DMS153 treated with DMSO at 0.1 percent for 48 hours (cell line): ENCODE results near the gene KLHL12.

ENCODE experiments used
- DNase-seq: peaks from one replicate; lab custom pipeline; 2025; ENCODE audit not compliant: unreplicated experiment; lab: John Stamatoyannopoulos, UW

Gene KLHL12

GRCh38 chr1:202926581-202927491 lies at the start of gene KLHL12:
TSS of gene KLHL12 (minus strand) at chr1:202927234. CDS start at chr1:202925162, 2,072 bp downstream.
- DNase-seq = peak; percentile 98

DNA sequence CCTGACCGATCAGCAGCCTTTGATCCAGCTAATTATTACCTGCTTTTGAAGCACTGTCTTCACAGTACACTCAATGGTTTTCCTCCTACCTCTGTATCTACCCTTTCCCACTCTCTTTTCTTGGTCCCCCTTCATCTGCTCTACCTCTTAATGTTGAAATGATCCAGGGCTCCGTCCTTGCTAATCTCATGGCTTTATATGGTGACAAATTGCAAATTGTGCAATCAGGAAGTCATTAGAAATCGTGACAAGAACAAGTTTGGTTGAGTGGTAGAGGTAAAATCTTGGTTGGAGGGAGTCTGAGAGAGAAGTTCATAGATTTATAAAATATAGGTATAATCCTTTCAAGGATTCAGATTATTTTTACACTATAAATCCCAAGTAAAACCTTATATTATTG lies 49.6 kb upstream of the KLHL12 start:
- DNase-seq = no peak

GRCh38 chr1:202974856-202975255 lies 47.8 kb upstream of the KLHL12 start:
- no peak for DNase-seq

- DNase-seq = no peak
These were observed 45.0 kb upstream of the KLHL12 start for GRCh38 chr1:202972046-202972445.

DNA sequence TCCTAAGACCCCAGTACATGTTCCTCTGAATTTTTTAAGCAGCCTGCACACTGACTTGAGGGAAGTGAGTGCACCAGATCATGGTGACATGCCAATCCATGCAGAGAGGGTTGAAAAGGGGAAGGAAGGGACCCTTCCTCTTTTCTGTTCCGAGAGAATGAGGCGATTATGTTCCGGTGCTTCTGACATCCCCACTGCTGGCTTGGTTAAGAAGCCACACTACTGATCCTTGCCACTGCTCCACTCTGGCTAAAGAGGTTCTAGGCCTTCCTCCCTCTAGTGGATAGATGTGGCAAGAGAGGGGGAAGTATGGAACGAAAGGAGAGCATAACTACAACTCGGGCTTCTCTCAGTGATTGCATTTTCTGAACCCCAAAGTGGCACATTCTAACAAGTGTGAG lies 41.9 kb upstream of the KLHL12 start:
- DNase-seq = peak; percentile 64

DNA sequence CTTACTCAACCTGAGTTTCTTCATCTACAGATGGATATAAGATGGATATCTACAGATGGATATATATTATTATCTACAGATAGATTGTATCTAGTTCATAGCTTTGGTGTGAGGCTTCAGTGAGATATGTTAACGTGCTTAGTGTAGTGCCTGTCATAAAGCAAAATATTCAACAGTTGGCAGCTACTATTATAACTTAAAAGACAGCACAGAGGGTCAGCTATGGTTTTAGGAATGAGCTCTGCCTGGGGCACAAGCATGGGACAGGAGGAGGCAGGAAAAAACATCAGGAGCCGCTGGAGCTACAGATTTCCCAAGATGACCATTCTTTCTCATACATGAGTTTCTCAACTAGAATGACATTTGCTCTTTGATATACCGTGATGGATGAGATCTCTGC lies 41.3 kb upstream of the KLHL12 start:
- DNase-seq = no peak

- DNase-seq = peak; percentile 58
These were observed 40.7 kb upstream of the KLHL12 start for GRCh38 chr1:202967684-202968281.

DNA sequence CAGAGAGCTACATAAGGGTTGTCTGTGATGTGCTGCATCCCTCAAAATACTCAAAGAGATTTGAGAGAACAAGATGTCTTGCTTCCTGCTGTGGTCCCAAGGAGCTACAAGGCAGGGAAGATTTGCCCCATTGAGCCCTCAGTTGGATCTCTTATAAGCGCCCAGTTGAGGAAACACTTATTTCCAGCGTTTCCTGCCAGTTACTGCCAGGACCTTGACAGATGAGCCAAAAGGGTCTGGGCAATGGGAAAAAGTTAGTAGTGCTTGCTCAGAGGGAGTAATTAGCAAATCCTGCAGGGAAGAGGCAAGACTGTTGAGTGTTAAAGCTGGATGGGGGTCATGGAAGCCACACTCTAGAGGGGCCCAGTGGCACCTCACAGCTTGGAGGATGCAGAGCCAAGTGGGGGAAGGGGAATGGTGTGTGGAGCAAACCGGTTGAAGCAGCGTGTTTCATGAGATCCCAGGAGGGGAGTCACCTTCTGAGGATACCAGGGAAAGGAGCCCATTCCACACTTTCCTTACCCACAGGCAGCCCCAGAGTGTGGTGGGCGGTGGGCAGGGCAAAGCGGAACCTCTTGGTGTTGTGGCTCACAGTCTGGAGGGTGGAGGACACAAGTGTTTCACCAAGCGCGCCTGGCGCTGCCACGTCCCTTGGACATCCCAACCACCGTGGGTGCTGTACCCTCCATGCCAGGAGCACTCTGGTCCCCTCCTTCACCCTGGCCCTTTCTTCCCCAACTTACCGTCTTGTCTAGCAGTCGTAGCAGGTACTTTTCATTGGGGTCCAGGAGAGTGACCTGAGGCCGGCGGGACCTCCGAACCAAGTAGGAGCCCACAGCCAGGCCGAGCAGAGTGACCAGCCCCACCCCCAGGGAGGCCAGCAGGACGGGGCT lies 39.2 kb upstream of the KLHL12 start:
- no peak for DNase-seq

- no peak for DNase-seq
These were observed 38.4 kb upstream of the KLHL12 start for GRCh38 chr1:202965422-202965821.

- peak; percentile 99 for DNase-seq
These were observed 37.9 kb upstream of the KLHL12 start for GRCh38 chr1:202964791-202965410.

GRCh38 chr1:202961220-202961880 lies 34.3 kb upstream of the KLHL12 start:
- no peak for DNase-seq

- DNase-seq = peak; percentile 79
These were observed 32.2 kb upstream of the KLHL12 start for GRCh38 chr1:202959276-202959620.

- no peak for DNase-seq
These were observed 31.7 kb upstream of the KLHL12 start for GRCh38 chr1:202958544-202959275.

GRCh38 chr1:202957733-202958543 lies 30.9 kb upstream of the KLHL12 start, which contains the start of gene ADIPOR1:
TSS of gene ADIPOR1 (minus strand) at chr1:202958312. CDS start at chr1:202951070, 7,242 bp downstream.
- peak; percentile 89 for DNase-seq

GRCh38 chr1:202956969-202957368 lies 29.9 kb upstream of the KLHL12 start:
- no peak for DNase-seq

GRCh38 chr1:202954057-202954745 lies 27.2 kb upstream of the KLHL12 start:
- DNase-seq = no peak

DNA sequence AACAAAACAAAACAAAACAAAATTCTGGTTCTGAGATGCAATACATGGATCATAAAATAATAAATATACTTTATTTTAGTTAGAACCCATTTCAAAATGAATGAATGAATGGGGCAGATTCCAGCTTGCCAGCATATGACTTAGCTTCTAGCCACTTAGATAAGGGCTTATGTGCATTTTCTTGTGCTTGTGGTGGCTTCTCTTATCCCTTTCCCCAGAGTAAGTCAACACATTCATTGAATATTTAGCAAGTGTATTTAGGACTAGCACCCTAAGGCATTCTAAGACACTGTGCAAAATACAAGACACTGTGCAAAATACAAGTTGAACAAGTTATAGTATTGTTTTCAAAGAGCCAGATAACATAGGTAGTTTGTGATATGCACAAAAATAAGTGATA lies 26.4 kb upstream of the KLHL12 start:
- no peak for DNase-seq

DNA sequence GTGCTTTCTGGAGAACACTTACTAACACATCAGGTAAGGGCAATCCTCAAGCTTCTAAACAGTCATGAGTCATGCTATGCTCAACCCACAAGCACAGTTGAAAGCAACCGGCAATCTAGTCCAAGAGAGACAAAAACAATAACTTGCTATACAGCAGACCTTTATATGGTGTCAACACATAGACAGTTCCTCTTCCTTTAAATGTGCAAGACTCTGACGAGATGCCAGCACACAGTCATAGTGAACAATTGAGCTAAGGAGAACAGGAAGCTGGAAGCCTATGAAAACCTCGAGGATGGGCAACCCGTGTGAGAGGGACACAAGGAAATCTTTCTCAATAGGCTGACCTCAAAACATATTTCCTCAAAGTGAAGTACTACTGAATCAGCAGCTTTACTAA lies 25.8 kb upstream of the KLHL12 start:
- DNase-seq = no peak
